H9 (cell line): ENCODE measurements around the gene HSD17B12. TPM values are rescaled to one million over a fixed set of nuclear protein-coding genes. Genes with fewer than 3 reads are reported as not detected.

Experiments used
- DNase-seq: peaks from one replicate; pipeline ENCODE4 v3.0.0-alpha.2; 2017
- H2AFZ ChIP-seq: one replicate; pipeline ENCODE4 v1.6.1; 2013; ENCODE audit warnings: mild to moderate bottlenecking, low read length, control low read depth, moderate library complexity
- H2AK5ac ChIP-seq: 2 replicates; pipeline ENCODE4 v1.6.1; 2013; ENCODE audit warnings: low read length, control low read depth, mixed read lengths; ENCODE audit not compliant: insufficient read length
- H2BK120ac ChIP-seq: one replicate; pipeline ENCODE4 v1.6.1; 2013; ENCODE audit warnings: low read depth, mild to moderate bottlenecking, low read length, control low read depth, inconsistent platforms; ENCODE audit not compliant: poor library complexity, severe bottlenecking
- H2BK12ac ChIP-seq: 2 replicates; pipeline ENCODE4 v1.6.1; 2013; ENCODE audit warnings: low read length, control low read depth, mixed read lengths, low read depth; ENCODE audit not compliant: insufficient read length
- H2BK15ac ChIP-seq: 2 replicates; pipeline ENCODE4 v1.6.1; 2013; ENCODE audit warnings: low read depth, low read length, control low read depth
- H2BK20ac ChIP-seq: one replicate; pipeline ENCODE4 v1.6.1; 2013; ENCODE audit warnings: low read depth, mild to moderate bottlenecking, low read length, control low read depth, inconsistent platforms; ENCODE audit not compliant: poor library complexity, severe bottlenecking
- H2BK5ac ChIP-seq: 2 replicates; pipeline ENCODE4 v1.6.1; 2013; ENCODE audit warnings: low read length, control low read depth, mixed read lengths; ENCODE audit not compliant: insufficient read length
- H3K14ac ChIP-seq: 2 replicates; pipeline ENCODE4 v1.6.1; 2013; ENCODE audit warnings: low read length, control low read depth; ENCODE audit not compliant: insufficient read depth
- H3K18ac ChIP-seq: 2 replicates; pipeline ENCODE4 v1.6.1; 2013; ENCODE audit warnings: low read depth, mild to moderate bottlenecking, mixed read lengths, low read length, control low read depth; ENCODE audit not compliant: insufficient read length
- H3K23ac ChIP-seq: 2 replicates; pipeline ENCODE4 v1.6.1; 2013; ENCODE audit warnings: low read length, control low read depth, mixed read lengths, low read depth; ENCODE audit not compliant: insufficient read length
- H3K23me2 ChIP-seq: 2 replicates; pipeline ENCODE4 v1.6.1; 2013; ENCODE audit warnings: low read depth, mild to moderate bottlenecking, mixed read lengths, low read length, control low read depth; ENCODE audit not compliant: insufficient read length, poor library complexity, severe bottlenecking
- H3K27ac ChIP-seq: 2 replicates; pipeline ENCODE4 v1.5.1; 2013; ENCODE audit warnings: low read length, control low read depth, mixed read lengths, low read depth; ENCODE audit not compliant: insufficient read length
- H3K27me3 ChIP-seq: 2 replicates; pipeline ENCODE4 v1.6.1; 2013; ENCODE audit warnings: low read length, control low read depth, inconsistent platforms; ENCODE audit not compliant: insufficient read depth
- H3K4ac ChIP-seq: 2 replicates; pipeline ENCODE4 v1.6.1; 2013; ENCODE audit warnings: low read depth, mild to moderate bottlenecking, control low read depth, inconsistent platforms, low read length, moderate library complexity
- H3K4me1 ChIP-seq: 2 replicates; pipeline ENCODE4 v1.6.1; 2013; ENCODE audit warnings: low read length, control low read depth, inconsistent platforms; ENCODE audit not compliant: insufficient read depth
- H3K4me2 ChIP-seq: 2 replicates; pipeline ENCODE4 v1.6.1; 2013; ENCODE audit warnings: low read length, control low read depth, mixed read lengths; ENCODE audit not compliant: insufficient read length, insufficient read depth
- H3K56ac ChIP-seq: 2 replicates; pipeline ENCODE4 v1.6.1; 2013; ENCODE audit warnings: low read depth, mild to moderate bottlenecking, mixed read lengths, low read length, control low read depth; ENCODE audit not compliant: insufficient read length
- H3K79me1 ChIP-seq: 2 replicates; pipeline ENCODE4 v1.6.1; 2013; ENCODE audit warnings: low read depth, mild to moderate bottlenecking, moderate library complexity, low read length, control low read depth, inconsistent platforms; ENCODE audit not compliant: insufficient read depth, poor library complexity, severe bottlenecking
- H3K79me2 ChIP-seq: 2 replicates; pipeline ENCODE4 v1.6.1; 2013; ENCODE audit warnings: low read length, control low read depth, inconsistent platforms; ENCODE audit not compliant: insufficient read depth
- H3K9ac ChIP-seq: 2 replicates; pipeline ENCODE4 v1.6.1; 2013; ENCODE audit warnings: low read length, control low read depth, mixed read lengths; ENCODE audit not compliant: insufficient read length; ENCODE audit errors: extremely low read depth
- H3K9me3 ChIP-seq: one replicate; pipeline ENCODE4 v1.6.1; 2013; ENCODE audit warnings: low read depth, low read length, inconsistent platforms; ENCODE audit not compliant: control insufficient read depth
- H3T11ph ChIP-seq: one replicate; pipeline ENCODE4 v1.6.1; 2013; ENCODE audit warnings: mild to moderate bottlenecking, low read length, control low read depth, inconsistent platforms
- H4K20me1 ChIP-seq: one replicate; pipeline ENCODE4 v1.6.1; 2013; ENCODE audit not compliant: control insufficient read depth, insufficient read length, insufficient read depth
- H4K5ac ChIP-seq: 2 replicates; pipeline ENCODE4 v1.6.1; 2013; ENCODE audit warnings: low read depth, mild to moderate bottlenecking, mixed read lengths, low read length, control low read depth; ENCODE audit not compliant: insufficient read length
- H4K8ac ChIP-seq: replicated peaks from 2 replicates; pipeline ENCODE4 v1.6.1; 2013; ENCODE audit warnings: low read length, control low read depth, mixed read lengths, low read depth; ENCODE audit not compliant: insufficient read length
- H4K91ac ChIP-seq: 2 replicates; pipeline ENCODE4 v1.6.1; 2013; ENCODE audit warnings: low read depth, mild to moderate bottlenecking, moderate library complexity, mixed read lengths, low read length, control low read depth; ENCODE audit not compliant: insufficient read length
- H3K27ac Mint-ChIP-seq, 3 experiments: 2 replicates in 2 of 3; 3 replicates in 1 of 3; pipeline ENCODE4 v1.8.0; 2020 to 2021; ENCODE audit warnings: mixed read lengths in 3 of 3, mild to moderate bottlenecking in 1 of 3, moderate library complexity in 1 of 3
- H3K27me3 Mint-ChIP-seq: 2 replicates; pipeline ENCODE4 v1.8.0; 2021; ENCODE audit warnings: low read depth, mild to moderate bottlenecking, moderate library complexity, mixed read lengths
- H3K36me3 Mint-ChIP-seq, 3 experiments: 2 replicates in 2 of 3; 3 replicates in 1 of 3; pipeline ENCODE4 v1.8.0; 2020 to 2021; ENCODE audit warnings: low read depth in 3 of 3, mixed read lengths in 3 of 3; ENCODE audit not compliant: insufficient read depth in 1 of 3
- H3K4me1 Mint-ChIP-seq, 2 experiments: 2 replicates each; pipeline ENCODE4 v1.8.0; 2020; ENCODE audit warnings: mixed read lengths in 2 of 2
- H3K4me3 Mint-ChIP-seq, 2 experiments: 2 replicates in 1 of 2; 3 replicates in 1 of 2; pipeline ENCODE4 v1.8.0; 2020 to 2021; ENCODE audit warnings: mild to moderate bottlenecking in 2 of 2, mixed read lengths in 2 of 2, moderate library complexity in 1 of 2
- H3K9me3 Mint-ChIP-seq, 2 experiments: 2 replicates in 1 of 2; 3 replicates in 1 of 2; pipeline ENCODE4 v1.8.0; 2020; ENCODE audit warnings: mild to moderate bottlenecking in 2 of 2, mixed read lengths in 2 of 2, moderate library complexity in 1 of 2
- CTCF ChIP-seq: fragments of 200-600 bp; sonication (generic); conservative IDR thresholded peaks from 3 replicates; pipeline ENCODE4 v1.8.0; 2021; ENCODE audit warnings: antibody characterized with exemption, mild to moderate bottlenecking
- total RNA-seq: library from RNA; stranded (reverse); gene quantifications from 2 replicates; pipeline ENCODE4 v1.2.1, GENCODE V29; 2021

The HSD17B12 gene
- total RNA-seq, 1 experiment from 2014 or later = 111 TPM

GRCh38 chr11:43802509-43802908 lies 122.0 kb downstream of the HSD17B12 start:
- Mint-ChIP-seq H3K9me3 (peaks cover 11 to 15% of the 10 kb centered on the region in 2 experiments; a peak in 4 of 5 replicates), H3K36me3 (peaks cover 45 to 58% (median 48%) of the 10 kb centered on the region in 3 experiments), H3K27ac (no peak overlapping the region), H3K27me3 (no peaks in the 10 kb centered on the region), H3K4me3 (no peak overlapping the region), H3K4me1 (no peaks in the 10 kb centered on the region)
- Histone ChIP-seq H3K4ac (no peak overlapping the region), H3K9me3 (peaks cover 12% of the 10 kb centered on the region), H4K5ac (no peak overlapping the region), H2BK15ac (no peak overlapping the region), H2BK5ac (no peak overlapping the region), H4K8ac (no peak overlapping the region), H2BK12ac (no peak overlapping the region), H2BK120ac (no peak overlapping the region), H3K18ac (no peak overlapping the region), H3K14ac (no peak overlapping the region), H4K20me1 (no peaks in the 10 kb centered on the region), H3K56ac (no peak overlapping the region), H3K23me2 (no peaks in the 10 kb centered on the region), H3K27ac (no peak overlapping the region), H3K27me3 (no peaks in the 10 kb centered on the region), H3K9ac (no peak overlapping the region), H2AK5ac (no peak overlapping the region), H3K4me1 (no peaks in the 10 kb centered on the region), H3K4me2 (no peak overlapping the region), H3K79me2 (no peaks in the 10 kb centered on the region), H2AFZ (no peak overlapping the region), H3T11ph (no peak overlapping the region), H2BK20ac (no peak overlapping the region), H4K91ac (no peak overlapping the region), H3K79me1 (no peaks in the 10 kb centered on the region), H3K23ac (no peak overlapping the region)
- TF ChIP-seq CTCF = peak; percentile 63
- no peak for DNase-seq
